ENCODE measurements around the gene APMAP. TPM values are rescaled to one million over a fixed set of nuclear protein-coding genes. Genes with fewer than 3 reads are reported as not detected.
A peak's percentile ranks its signal among the peaks of the same experiment; 100 is the strongest.

The APMAP gene
- total RNA-seq, 2 experiments from 2014 or later: 9.5 to 11.3 TPM

GRCh38 chr20:24950836-24951525 is 41.6 kb downstream of the APMAP start:
- ChIA-PET CTCF (no interaction called here), POLR2A (interaction anchor here (1.0 kb wide), 1 partner anchor 107 kb away, joined by 3 read pairs; the partner anchor contains the start of gene ACSS1)
- ATAC-seq (ENCODE audit: poor library complexity) (no peak), DNase-seq (no peak)
- TF ChIP-seq CTCF (IDR thresholded peaks at IDR 0.05): no peak
- H3K27me3 Mint-ChIP-seq: no peaks in the 10 kb centered on the region
- H3K4me3 Mint-ChIP-seq: peak overlapping the region; percentile 34
- Histone ChIP-seq H3K27me3 (ENCODE audit: control insufficient read depth in 1 of 2, insufficient read depth in 2 of 2, low read length in 2 of 2) (no peaks in the 10 kb centered on the region), H3K36me3 (ENCODE audit: insufficient read depth, low read length) (peaks cover 6% of the 10 kb centered on the region), H3K4me1 (ENCODE audit: insufficient read depth, low read length) (peaks cover 71% of the 10 kb centered on the region), H3K27ac (ENCODE audit: low read depth in 1 of 2, low read length in 2 of 2) (peak overlapping the region in 1 of 2 donors; percentile 38), H3K9me3 (ENCODE audit: control insufficient read depth in 1 of 2, insufficient read depth in 1 of 2, low read length in 2 of 2) (no peaks in the 10 kb centered on the region), H3K4me3 (ENCODE audit: low read length) (peak overlapping the region; percentile 66)
- intact Hi-C loops (cut with DNase I, micrococcal nuclease): no loop called here
- H3K36me3 Mint-ChIP-seq (ENCODE audit: low read depth): peaks cover 9% of the 10 kb centered on the region
- H3K4me1 Mint-ChIP-seq (ENCODE audit: low read depth): peaks cover 34% of the 10 kb centered on the region
- no peak overlapping the region for H3K27ac Mint-ChIP-seq
- H3K9me3 Mint-ChIP-seq: peaks cover 6% of the 10 kb centered on the region

DNA sequence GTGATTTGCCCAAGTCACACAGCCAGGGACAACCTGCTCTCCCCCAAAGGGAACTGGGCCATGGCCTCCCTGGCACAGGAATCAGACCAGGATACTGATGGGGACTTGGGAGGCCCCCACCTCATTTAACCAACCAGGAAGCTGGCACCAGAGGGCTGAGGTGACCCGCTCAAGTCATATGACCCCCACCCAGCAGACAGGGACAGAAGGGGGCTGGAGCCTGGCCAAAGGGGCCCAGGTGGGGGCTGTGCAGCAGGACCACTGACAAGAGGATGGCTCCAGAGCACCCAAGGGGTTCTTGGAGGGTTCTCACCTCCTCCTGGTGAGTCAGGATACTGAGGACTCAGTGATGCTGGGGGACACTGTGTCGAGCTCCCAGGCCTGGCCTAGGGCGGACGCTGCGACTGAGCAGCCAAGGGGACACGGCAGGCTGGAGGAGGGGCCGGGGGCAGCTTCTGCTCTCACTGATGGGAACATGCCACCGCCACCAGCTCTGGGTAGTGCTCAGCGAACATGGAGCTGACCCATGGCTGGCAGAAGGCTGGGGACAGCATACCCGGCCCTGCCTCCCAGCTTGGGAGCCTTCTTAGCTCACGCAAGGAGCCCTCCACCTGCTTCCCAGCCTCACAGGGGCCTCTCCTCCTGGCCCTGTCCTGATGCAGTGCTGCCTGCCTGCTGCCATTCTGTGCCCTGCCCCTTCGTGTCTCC is 42.3 kb downstream of the APMAP start:
- H3K36me3 Mint-ChIP-seq (ENCODE audit: low read depth): peaks cover 15% of the 10 kb centered on the region
- peak overlapping the region; percentile 73 for H3K27ac Mint-ChIP-seq
- peaks cover 12% of the 10 kb centered on the region for H3K9me3 Mint-ChIP-seq
- peak overlapping the region; percentile 36 for H3K4me3 Mint-ChIP-seq
- ATAC-seq (ENCODE audit: poor library complexity) (no peak), DNase-seq (no peak)
- H3K9me3 ChIP-seq (ENCODE audit: control insufficient read depth in 1 of 2, insufficient read depth in 1 of 2, low read length in 2 of 2): no peaks in the 10 kb centered on the region
- CTCF ChIA-PET: no interaction called here
- H3K4me1 Mint-ChIP-seq (ENCODE audit: low read depth): peaks cover 29% of the 10 kb centered on the region
- no peak for TF ChIP-seq CTCF (IDR thresholded peaks at IDR 0.05)
- POLR2A ChIA-PET: no interaction called here
- no peaks in the 10 kb centered on the region for H3K27me3 Mint-ChIP-seq
- peaks cover 64% of the 10 kb centered on the region for H3K4me1 ChIP-seq (ENCODE audit: insufficient read depth, low read length)
- peak overlapping the region; percentile 66 for H3K4me3 ChIP-seq (ENCODE audit: low read length)
- H3K36me3 ChIP-seq (ENCODE audit: insufficient read depth, low read length): peaks cover 2% of the 10 kb centered on the region
- intact Hi-C loops (cut with DNase I, micrococcal nuclease): no loop called here
- H3K27me3 ChIP-seq (ENCODE audit: control insufficient read depth in 1 of 2, insufficient read depth in 2 of 2, low read length in 2 of 2): no peaks in the 10 kb centered on the region
- peak overlapping the region; percentile 33 to 38 for H3K27ac ChIP-seq (ENCODE audit: low read depth in 1 of 2, low read length in 2 of 2)

DNA sequence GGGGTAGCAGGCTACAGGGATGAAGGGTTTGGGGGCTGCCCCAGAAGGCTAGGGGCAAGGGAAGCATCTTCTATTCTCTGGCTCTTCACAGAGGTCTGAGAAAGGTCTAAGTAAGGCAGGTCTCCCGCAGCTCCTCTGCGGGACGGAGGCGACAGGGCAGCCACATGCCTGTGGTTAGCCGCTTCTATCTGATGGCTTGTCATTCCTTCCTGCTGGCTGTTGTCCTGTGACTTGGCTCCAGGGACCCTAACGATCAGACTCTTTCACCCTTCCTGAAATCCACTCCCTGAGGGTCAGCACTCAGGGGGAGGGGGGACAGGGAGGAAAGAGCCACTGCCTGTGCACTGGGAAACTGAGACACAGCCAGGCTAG is 42.8 kb downstream of the APMAP start:
- H3K27me3 ChIP-seq (ENCODE audit: control insufficient read depth in 1 of 2, insufficient read depth in 2 of 2, low read length in 2 of 2): no peaks in the 10 kb centered on the region
- peak overlapping the region; percentile 66 for H3K4me3 ChIP-seq (ENCODE audit: low read length)
- peak overlapping the region; percentile 73 for H3K27ac Mint-ChIP-seq
- intact Hi-C loops (cut with DNase I, micrococcal nuclease): no loop called here
- no peak for TF ChIP-seq CTCF (IDR thresholded peaks at IDR 0.05)
- H3K4me3 Mint-ChIP-seq: peak overlapping the region; percentile 36
- DNase-seq (no peak), ATAC-seq (ENCODE audit: poor library complexity) (no peak)
- H3K36me3 Mint-ChIP-seq (ENCODE audit: low read depth): peaks cover 16% of the 10 kb centered on the region
- H3K27me3 Mint-ChIP-seq: no peaks in the 10 kb centered on the region
- peaks cover 59% of the 10 kb centered on the region for H3K4me1 ChIP-seq (ENCODE audit: insufficient read depth, low read length)
- peak overlapping the region; percentile 33 to 38 for H3K27ac ChIP-seq (ENCODE audit: low read depth in 1 of 2, low read length in 2 of 2)
- peaks cover 2% of the 10 kb centered on the region for H3K36me3 ChIP-seq (ENCODE audit: insufficient read depth, low read length)
- no peaks in the 10 kb centered on the region for H3K9me3 ChIP-seq (ENCODE audit: control insufficient read depth in 1 of 2, insufficient read depth in 1 of 2, low read length in 2 of 2)
- peaks cover 24% of the 10 kb centered on the region for H3K4me1 Mint-ChIP-seq (ENCODE audit: low read depth)
- ChIA-PET CTCF (no interaction called here), POLR2A (interaction anchor here (1.2 kb wide), 1 partner anchor 108 kb away, joined by 3 read pairs; the partner anchor contains the start of gene ACSS1)
- H3K9me3 Mint-ChIP-seq: peaks cover 14% of the 10 kb centered on the region
